PC-9 (cell line): ENCODE results near the gene PTH1R.

ENCODE experiments used
- EZH2 ChIP-seq: fragments of 200-600 bp; sonication (generic); IDR thresholded peaks from 2 replicates; pipeline ENCODE4 v1.8.0; 2017; ENCODE audit warnings: antibody characterized with exemption, low read depth
- TF ChIP-seq, protein P1 (sequence below): fragments of 200-600 bp; sonication (generic); conservative IDR thresholded peaks from 2 replicates; pipeline ENCODE4 v1.6.1; 2017; ENCODE audit warnings: mixed run types, antibody characterized with exemption, mild to moderate bottlenecking, moderate library complexity

DNA sequence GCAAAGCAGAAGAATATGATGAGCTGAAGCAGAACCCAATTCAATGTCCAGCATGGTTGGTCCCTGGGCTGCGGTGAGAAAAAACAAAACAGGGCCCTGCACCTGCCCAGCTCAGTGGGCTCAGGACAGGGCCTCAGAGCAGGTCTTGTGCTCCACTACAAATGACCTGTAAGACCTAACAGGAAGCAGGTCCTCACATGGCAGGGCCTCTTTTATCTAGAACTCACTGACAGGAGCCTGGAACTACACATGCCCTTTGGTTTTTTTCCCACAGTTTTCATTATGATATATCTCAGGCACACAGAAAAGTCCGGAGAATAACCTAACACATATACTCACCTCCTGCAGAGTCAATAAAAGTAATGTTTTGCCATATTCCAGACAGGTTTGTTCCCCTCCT, 60.6 kb downstream of the PTH1R start:
- TF ChIP-seq, protein P1, sequence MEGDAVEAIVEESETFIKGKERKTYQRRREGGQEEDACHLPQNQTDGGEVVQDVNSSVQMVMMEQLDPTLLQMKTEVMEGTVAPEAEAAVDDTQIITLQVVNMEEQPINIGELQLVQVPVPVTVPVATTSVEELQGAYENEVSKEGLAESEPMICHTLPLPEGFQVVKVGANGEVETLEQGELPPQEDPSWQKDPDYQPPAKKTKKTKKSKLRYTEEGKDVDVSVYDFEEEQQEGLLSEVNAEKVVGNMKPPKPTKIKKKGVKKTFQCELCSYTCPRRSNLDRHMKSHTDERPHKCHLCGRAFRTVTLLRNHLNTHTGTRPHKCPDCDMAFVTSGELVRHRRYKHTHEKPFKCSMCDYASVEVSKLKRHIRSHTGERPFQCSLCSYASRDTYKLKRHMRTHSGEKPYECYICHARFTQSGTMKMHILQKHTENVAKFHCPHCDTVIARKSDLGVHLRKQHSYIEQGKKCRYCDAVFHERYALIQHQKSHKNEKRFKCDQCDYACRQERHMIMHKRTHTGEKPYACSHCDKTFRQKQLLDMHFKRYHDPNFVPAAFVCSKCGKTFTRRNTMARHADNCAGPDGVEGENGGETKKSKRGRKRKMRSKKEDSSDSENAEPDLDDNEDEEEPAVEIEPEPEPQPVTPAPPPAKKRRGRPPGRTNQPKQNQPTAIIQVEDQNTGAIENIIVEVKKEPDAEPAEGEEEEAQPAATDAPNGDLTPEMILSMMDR: no peak
- no peak for TF ChIP-seq EZH2
